ENCODE measurements around the gene MAST2. TPM values are rescaled to one million over a fixed set of nuclear protein-coding genes. Genes with fewer than 3 reads are reported as not detected.
"Not testable (repeated sequence)": the region's sequence is repeated elsewhere in the genome, so short reads cannot be mapped to it uniquely, and the experiment has no call there.

MAST2 gene
- total RNA-seq, 2 donors from 2014 or later, result 9.9 TPM

DNA sequence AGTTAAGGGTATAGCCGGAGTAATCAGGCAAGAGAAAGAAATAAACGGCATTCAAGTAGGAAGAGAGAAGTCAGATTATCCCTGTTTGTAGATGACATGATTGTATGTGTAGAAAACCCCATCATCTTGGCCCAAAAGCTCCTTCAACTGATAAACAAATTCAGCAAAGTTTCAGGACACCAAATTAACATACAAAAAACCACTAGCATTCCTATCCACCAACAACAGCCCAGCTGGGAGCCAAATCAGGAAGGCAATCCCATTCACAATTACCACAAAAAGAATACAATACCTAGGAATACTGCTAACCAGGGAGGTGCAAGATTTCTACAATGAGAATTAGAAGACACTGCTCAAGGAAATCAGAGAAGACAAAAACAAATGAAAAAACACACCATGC lies 45.3 kb downstream of the MAST2 start:
- no peaks in the 10 kb centered on the region for H3K9me3 ChIP-seq
- no peaks in the 10 kb centered on the region for H3K36me3 ChIP-seq (replicated peaks in 1 of 2; ENCODE audit: insufficient read depth in 1 of 2, low read depth in 2 of 2)
- DNase-seq (no peak), ATAC-seq (no peak)
- intact Hi-C loops (cut with DNase I), result no loop called here
- no peak overlapping the region for H3K4me3 ChIP-seq
- H3K4me1 ChIP-seq, result peaks cover 11% of the 10 kb centered on the region
- WGBS, 2 donors, result 90 to 95% methylated on average over 2 of the region's 2 CpGs
- no peak for TF ChIP-seq POLR2A (IDR thresholded peaks at IDR 0.05)
- TF ChIP-seq, protein P1, sequence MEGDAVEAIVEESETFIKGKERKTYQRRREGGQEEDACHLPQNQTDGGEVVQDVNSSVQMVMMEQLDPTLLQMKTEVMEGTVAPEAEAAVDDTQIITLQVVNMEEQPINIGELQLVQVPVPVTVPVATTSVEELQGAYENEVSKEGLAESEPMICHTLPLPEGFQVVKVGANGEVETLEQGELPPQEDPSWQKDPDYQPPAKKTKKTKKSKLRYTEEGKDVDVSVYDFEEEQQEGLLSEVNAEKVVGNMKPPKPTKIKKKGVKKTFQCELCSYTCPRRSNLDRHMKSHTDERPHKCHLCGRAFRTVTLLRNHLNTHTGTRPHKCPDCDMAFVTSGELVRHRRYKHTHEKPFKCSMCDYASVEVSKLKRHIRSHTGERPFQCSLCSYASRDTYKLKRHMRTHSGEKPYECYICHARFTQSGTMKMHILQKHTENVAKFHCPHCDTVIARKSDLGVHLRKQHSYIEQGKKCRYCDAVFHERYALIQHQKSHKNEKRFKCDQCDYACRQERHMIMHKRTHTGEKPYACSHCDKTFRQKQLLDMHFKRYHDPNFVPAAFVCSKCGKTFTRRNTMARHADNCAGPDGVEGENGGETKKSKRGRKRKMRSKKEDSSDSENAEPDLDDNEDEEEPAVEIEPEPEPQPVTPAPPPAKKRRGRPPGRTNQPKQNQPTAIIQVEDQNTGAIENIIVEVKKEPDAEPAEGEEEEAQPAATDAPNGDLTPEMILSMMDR (IDR thresholded peaks at IDR 0.05), result no peak
- H3K27ac ChIP-seq, result no peak overlapping the region
- H3K27me3 ChIP-seq, result no peaks in the 10 kb centered on the region

- intact Hi-C loops (cut with DNase I), result no loop called here
- Histone ChIP-seq H3K4me1 (peaks cover 11% of the 10 kb centered on the region), H3K9me3 (no peaks in the 10 kb centered on the region), H3K36me3 (replicated peaks in 1 of 2; ENCODE audit: insufficient read depth in 1 of 2, low read depth in 2 of 2) (no peaks in the 10 kb centered on the region), H3K27me3 (no peaks in the 10 kb centered on the region), H3K4me3 (no peak overlapping the region), H3K27ac (no peak overlapping the region)
- no peak for TF ChIP-seq POLR2A (IDR thresholded peaks at IDR 0.05)
- TF ChIP-seq, protein P1 (IDR thresholded peaks at IDR 0.05), result no peak
- DNase-seq, result no peak
- WGBS, 2 donors, result 86 to 90% methylated on average over 2 of the region's 2 CpGs
- ATAC-seq, result no peak
These were observed 46.6 kb downstream of the MAST2 start for GRCh38 chr1:45850017-45850416.

DNA sequence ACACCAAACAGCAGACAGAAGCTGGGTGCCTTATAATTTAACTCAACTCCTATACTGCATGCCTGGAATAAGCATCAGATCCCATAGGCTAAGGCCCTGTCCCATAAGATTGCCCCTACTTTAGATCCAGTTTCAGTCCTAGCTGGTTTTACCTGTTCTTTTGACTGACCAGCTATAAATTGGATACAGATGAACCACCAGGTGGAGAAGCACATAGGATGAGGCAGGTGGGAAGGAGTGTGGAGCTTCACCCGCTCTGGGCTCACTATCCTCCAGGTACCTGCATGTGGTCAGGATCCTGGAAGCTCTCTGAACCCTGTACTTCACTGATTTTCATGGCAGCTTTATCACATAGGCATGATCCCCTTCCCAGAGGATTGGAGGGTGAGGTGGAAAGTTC lies 51.3 kb downstream of the MAST2 start:
- 92 to 100% methylated on average over 1 of the region's 1 CpG for WGBS, 2 donors
- no peak for ATAC-seq
- no peaks in the 10 kb centered on the region for H3K27me3 ChIP-seq

DNA sequence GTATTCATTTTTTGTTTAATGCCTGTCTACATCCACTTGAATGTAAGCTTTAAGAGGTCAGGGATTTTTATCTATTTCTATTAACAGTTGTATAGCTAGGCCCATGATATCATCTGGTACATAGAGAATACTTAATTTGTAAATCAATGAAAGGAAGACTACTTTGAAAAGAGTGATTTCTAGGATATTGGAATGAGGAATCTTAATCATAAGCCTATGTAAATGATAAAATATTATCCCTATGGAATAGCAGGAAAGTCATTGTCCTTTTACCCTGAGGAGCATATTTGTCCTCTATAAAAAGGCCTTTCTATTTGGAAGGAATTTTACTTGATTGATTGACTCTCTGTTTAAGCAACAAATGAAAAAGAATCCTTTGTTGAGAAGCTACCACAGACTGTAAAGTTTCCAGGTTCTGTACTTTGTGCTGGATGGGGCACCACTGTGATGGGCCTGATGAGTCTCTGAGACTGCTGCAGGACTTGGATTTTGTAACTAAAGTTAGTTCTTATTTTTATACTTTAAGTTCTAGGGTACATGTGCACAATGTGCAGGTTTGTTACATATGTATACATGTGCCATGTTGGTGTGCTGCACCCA lies 53.8 kb downstream of the MAST2 start:
- ATAC-seq, result no peak
- Histone ChIP-seq H3K4me1 (no peaks in the 10 kb centered on the region), H3K27ac (no peak overlapping the region), H3K27me3 (no peaks in the 10 kb centered on the region), H3K4me3 (no peak overlapping the region), H3K9me3 (no peaks in the 10 kb centered on the region), H3K36me3 (replicated peaks in 1 of 2; ENCODE audit: insufficient read depth in 1 of 2, low read depth in 2 of 2) (no peaks in the 10 kb centered on the region)
- TF ChIP-seq, protein P1 (IDR thresholded peaks at IDR 0.05), result no peak
- TF ChIP-seq POLR2A (IDR thresholded peaks at IDR 0.05), result no peak
- DNase-seq, result no peak
- intact Hi-C loops (cut with DNase I), result no loop called here

More for the DNA sequence above, 51.3 kb downstream of the MAST2 start:
- Histone ChIP-seq H3K27ac (no peak overlapping the region), H3K36me3 (replicated peaks in 1 of 2; ENCODE audit: insufficient read depth in 1 of 2, low read depth in 2 of 2) (no peaks in the 10 kb centered on the region), H3K9me3 (no peaks in the 10 kb centered on the region), H3K4me1 (peaks cover 6% of the 10 kb centered on the region), H3K4me3 (no peak overlapping the region)
- intact Hi-C loops (cut with DNase I), result no loop called here
- DNase-seq, result no peak
- TF ChIP-seq, protein P1 (IDR thresholded peaks at IDR 0.05), result no peak
- TF ChIP-seq POLR2A (IDR thresholded peaks at IDR 0.05), result no peak

DNA sequence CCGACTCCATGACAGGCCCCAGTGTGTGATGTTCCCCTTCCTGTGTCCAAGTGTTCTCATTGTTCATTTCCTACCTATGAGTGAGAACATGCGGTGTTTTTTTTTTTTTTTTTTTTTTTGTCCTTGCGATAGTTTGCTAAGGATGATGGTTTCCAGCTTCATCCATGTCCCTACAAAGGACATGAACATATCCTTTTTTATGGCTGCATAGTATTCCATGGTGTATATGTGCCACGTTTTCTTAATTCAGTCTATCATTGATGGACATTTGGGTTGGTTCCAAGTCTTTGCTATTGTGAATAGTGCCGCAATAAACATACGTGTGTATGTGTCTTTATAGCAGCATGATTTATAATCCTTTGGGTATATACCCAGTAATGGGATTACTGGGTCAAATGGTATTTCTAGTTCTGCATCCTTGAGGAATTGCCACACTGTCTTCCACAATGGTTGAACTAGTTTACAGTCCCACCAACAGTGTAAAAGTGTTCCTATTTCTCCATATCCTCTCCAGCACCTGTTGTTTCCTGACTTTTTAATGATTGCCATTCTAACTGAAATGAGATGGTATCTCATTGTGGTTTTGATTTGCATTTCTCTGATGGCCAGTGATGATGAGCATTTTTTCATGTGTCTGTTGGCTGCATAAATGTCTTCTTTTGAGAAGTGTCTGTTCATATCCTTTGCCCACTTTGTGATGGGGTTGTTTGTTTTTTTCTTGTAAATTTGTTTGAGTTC lies 54.5 kb downstream of the MAST2 start:
- ATAC-seq; H3K27me3 ChIP-seq; DNase-seq; intact Hi-C loops (cut with DNase I); H3K36me3 ChIP-seq (replicated peaks in 1 of 2; ENCODE audit: insufficient read depth in 1 of 2, low read depth in 2 of 2); H3K4me1 ChIP-seq; H3K9me3 ChIP-seq; H3K4me3 ChIP-seq; H3K27ac ChIP-seq: not testable (repeated sequence)
- 92 to 96% methylated on average over 6 of the region's 6 CpGs for WGBS, 2 donors
